Endometrial microvascular endothelial cells (primary cell): ENCODE results near the gene PALM3. TPM values are rescaled to one million over a fixed set of nuclear protein-coding genes. Genes with fewer than 3 reads are reported as not detected.

Source experiments
- in situ Hi-C: cut with HindIII; loops from 2 replicates; pipeline ENCODE4 v1.10.0; 2017; ENCODE audit warnings: low sequenced_read_pairs, low pct_unique_long_range_greater_than_20kb; ENCODE audit errors: inconsistent ontology term
- total RNA-seq: library from RNA; depleted of rRNA; stranded (reverse); fragments of >200 nt; gene quantifications from one replicate; pipeline ENCODE4 v1.2.3, GENCODE V29; 2015; ENCODE audit errors: inconsistent ontology term

The PALM3 gene
- total RNA-seq, 1 donor from 2014 or later, result not detected

DNA sequence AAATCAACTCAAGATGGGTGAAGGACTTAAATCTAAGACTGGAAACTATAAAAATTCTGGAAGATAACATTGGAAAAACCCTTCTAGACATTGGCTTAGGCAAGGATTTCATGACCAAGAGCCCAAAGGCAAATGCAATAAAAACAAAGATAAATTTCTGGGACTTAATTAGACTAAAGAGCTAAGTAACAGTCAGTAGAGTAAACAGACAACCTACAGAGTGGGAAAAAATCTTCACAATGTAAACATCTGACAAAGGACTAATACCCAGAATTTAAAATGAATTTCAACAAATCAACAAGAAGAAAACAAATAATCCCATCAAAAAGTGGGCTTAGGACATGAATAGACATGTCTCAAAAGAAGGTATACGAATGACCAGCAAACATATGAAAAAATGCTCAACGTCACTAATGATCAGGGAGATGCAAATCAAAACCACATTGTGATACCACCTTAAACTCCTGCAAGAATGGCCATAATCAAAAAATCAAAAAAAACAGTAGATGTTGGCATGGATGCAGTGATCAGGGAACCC, 49.4 kb downstream of the PALM3 start:
- in situ Hi-C loops, result no loop called here

DNA sequence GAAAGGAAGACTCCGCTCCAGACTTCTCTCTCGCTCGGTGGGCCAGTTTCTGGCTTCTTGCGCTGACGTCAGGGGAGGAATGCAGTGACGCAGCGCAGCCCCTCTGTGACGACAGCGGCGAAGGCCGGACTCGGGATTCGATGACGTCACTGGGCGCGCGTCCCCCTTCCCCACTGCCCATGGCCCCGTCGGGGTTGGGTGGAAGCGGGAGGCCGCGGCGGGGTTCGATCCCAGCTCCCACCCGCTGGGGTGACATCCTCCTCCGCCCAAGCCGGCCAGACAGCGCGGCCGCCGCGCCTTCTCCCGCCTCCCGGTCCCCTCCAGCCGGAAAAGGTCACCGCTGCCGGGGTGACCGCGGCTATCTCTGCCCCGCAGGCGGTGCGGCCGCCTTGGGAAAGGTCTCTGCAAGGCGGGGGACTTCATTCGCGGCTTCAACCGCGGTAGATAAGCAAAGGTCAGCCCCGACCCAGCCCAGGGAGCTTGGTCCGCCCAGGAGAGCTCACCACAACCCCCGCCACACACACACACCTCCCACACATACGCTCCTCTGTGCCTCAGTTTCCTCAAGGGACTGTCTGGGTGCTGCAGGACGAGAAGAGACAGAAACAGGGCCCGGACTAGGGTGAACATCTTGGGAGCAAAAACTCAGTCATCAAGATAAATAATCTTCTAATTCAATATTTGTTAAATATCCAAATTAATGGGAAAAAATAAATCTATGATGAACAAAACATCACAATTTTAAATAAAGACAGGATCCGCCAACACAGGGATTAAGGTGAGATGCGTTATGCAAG, 54.9 kb downstream of the PALM3 start:
- in situ Hi-C loops, result no loop called here

- in situ Hi-C loops, result no loop called here
Observed at GRCh38 chr19:14006085-14006765, 55.7 kb downstream of the PALM3 start, which contains the start of gene RFX1. Gene RFX1, minus strand, starts transcription at chr19:14006320. Its CDS starts 12,477 bp downstream, at chr19:13993843.

GRCh38 chr19:14005349-14006084, 56.4 kb downstream of the PALM3 start:
- in situ Hi-C loops, result no loop called here

- in situ Hi-C loops, result no loop called here
Observed at GRCh38 chr19:14004619-14005348, 57.1 kb downstream of the PALM3 start.

Other genes starting within 250 kb of the PALM3 start
- gene NANOS3, start 184.9 kb downstream of the PALM3 start, total RNA-seq, result not detected
- not detected for gene BRME1, start 156.0 kb downstream of the PALM3 start, total RNA-seq
- 33.8 TPM for gene CC2D1A, start 155.9 kb downstream of the PALM3 start, total RNA-seq
- 0.09 TPM for gene PODNL1, start 123.7 kb downstream of the PALM3 start, total RNA-seq
- gene DCAF15, start 109.6 kb downstream of the PALM3 start, total RNA-seq, result 49.3 TPM
- 4.6 TPM for gene RFX1, start 55.8 kb downstream of the PALM3 start, total RNA-seq
- gene RLN3, start 33.9 kb downstream of the PALM3 start, total RNA-seq, result not detected
- 17.5 TPM for gene IL27RA, start 30.3 kb downstream of the PALM3 start, total RNA-seq
- gene MISP3, start 10.7 kb upstream of the PALM3 start, total RNA-seq, result not detected
- not detected for gene C19orf67, start 23.7 kb upstream of the PALM3 start, total RNA-seq
- gene SAMD1, start 28.7 kb upstream of the PALM3 start, total RNA-seq, result 20.3 TPM
- gene PRKACA, start 55.7 kb upstream of the PALM3 start, total RNA-seq, result 138 TPM
- 46.6 TPM for gene ASF1B, start 74.5 kb upstream of the PALM3 start, total RNA-seq
- 0.09 TPM for gene ADGRL1, start 144.1 kb upstream of the PALM3 start, total RNA-seq